Astrocyte (in vitro differentiated cells and primary cell): ENCODE results near the gene TNFSF8.

Experiments
- CTCF ChIP-seq: IDR thresholded peaks from 2 replicates; pipeline ENCODE4 v1.5.1; 2011; ENCODE audit warnings: low read depth, mild to moderate bottlenecking, inconsistent platforms, low read length, moderate library complexity; ENCODE audit not compliant: insufficient read depth
- EZH2 ChIP-seq: IDR thresholded peaks from 2 replicates; pipeline ENCODE4 v1.6.1; 2012; ENCODE audit warnings: mild to moderate bottlenecking, low read length, inconsistent platforms; ENCODE audit not compliant: insufficient read depth

- TF ChIP-seq CTCF (no peak), EZH2 (no peak)
Observed at GRCh38 chr9:114878879-114879564, 51.4 kb downstream of the TNFSF8 start.
